Measurements from ENCODE around the gene TNNC1.

The TNNC1 gene

DNA sequence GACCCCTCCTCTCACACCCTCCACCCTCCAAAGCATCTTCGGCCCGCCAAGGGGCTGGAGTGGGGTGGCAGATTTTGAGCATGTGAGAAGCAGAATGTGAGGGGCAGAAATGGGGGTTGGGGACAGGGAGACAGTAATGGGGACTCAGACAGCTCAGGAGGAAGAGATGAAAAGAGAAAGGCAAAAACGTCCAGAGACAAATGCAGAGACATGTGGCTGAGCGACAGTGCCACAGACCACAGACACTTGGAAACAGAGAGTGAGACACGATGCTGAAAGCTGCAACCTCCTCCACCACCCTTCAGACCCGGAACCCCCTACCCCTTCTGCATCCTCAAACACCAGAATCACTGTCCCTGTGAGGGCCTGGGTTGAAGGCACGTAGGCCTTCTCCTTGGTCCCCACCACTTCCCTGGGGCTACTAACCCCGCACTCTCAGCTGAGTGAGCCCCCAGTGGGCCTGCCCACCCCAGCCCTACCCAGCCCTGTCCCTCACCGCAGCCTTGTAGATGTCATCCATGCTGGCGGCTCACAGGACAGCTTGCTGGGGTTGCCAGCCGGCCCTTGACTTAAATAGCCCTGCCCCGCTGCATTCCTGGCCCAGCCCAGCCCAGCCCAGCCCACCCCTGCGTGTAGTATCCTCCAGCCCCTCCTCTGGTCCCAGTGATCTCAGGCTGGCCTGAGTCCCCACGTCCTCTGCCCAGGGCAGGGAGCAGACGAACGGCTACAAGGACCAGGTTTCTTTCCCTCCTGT, at the start of gene TNNC1:
TSS of gene TNNC1 (minus strand) at position 546 of the 754 bp plus-strand sequence. CDS start at position 520, 26 bp downstream.
- no peak for DNase-seq

DNA sequence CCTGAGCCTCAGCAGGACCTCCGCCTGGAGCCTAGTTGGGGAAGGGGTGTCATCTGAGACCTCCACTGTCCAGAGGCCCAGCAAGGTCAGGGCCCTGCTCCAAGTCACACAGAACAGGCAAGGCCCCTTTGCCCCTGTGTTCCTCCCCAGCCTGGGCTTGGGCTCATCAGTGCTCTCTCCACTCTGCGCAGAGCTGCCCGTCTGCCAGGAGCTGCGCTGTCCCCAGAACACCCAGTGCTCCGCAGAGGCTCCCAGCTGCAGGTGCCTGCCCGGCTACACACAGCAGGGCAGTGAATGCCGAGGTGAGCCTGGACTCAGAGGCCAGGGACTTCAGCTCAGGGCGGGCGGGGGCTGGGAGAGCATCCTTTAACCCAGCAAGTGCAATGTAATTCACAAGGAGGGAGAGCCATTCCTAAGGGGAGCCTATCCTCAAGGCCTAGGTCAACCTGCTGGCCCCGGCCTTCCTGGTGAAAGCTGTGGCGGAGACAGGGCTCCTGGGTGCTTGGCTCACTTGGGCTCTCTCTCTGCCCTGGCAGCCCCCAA, 49.0 kb upstream of the TNNC1 start:
- no peak for DNase-seq

DNA sequence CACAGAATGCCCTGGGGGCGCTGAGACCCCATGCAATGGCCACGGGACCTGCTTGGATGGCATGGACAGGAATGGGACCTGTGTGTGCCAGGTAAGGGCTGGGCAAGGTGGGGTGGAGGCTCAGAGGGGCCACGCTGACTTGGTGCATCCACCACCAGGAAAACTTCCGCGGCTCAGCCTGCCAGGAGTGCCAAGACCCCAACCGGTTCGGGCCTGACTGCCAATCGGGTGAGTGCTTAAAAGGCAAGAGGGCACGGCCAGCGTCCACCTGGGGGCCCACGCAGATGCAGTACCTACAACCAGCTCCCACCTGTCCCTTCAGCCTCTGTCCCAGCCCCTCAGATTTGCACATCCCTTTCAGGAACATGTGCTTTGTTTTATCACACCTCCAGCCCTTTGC, 48.2 kb upstream of the TNNC1 start:
- no peak for DNase-seq

DNA sequence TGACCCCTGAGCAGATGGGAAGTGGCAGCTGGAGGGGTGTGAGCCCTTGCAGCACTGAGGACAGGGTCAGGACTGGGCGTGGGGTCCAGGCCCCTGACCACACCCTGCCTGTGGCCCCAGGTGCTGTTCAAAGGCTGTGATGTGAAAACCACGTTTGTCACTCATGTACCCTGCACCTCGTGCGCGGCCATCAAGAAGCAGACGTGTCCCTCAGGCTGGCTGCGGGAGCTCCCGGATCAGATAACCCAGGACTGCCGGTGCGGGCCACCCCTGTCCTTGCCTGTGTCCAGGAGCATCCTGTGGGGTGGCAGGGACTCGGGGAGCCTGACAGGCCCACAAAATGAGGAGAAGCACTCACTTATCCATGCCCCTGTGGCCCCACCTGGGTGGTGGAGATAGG, 47.2 kb upstream of the TNNC1 start:
- no peak for DNase-seq

DNA sequence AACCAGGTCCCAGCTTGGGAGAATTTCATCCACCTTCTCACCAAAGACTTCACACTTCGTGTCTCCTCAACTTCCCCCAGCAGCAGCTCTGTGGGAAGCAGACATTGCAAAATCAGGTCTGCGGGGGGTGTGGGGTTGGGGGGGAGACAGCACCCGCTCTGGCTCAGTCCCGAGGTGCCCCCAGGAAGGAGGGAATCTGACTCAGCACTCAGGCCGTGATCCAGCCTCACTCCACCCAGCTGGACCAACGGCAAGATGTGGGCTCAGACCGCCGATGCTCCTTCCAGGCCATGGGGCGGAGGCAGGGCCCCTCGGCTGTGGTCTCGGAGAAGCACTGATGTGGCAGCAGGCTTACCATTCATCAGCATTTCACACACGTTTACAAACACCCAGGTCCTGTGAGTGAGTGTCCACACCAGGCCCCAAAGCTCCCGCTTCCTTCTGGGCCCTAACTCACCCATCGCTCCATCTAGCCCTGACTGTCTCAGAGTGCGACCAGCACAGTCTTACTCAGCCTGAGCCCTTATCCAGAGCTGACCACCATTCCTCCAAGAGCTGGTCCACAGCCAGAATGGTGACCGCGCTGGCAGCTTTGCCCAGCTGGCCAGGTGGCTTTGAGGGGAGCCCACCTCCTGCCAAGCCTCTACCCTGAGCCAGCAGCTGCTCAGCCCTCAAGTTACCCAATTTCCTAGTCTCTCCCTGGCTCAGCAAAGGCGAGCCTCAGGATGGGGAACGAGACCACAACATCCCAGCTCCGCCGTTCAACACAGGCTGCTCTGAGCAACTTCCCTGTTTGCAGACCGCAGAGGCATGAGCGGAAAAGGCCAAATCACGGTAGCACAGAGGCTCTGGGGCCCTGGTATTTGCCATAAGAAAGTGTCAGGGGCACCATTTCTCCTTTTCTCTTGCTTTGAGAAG, 44.6 kb upstream of the TNNC1 start:
- no peak for DNase-seq

DNA sequence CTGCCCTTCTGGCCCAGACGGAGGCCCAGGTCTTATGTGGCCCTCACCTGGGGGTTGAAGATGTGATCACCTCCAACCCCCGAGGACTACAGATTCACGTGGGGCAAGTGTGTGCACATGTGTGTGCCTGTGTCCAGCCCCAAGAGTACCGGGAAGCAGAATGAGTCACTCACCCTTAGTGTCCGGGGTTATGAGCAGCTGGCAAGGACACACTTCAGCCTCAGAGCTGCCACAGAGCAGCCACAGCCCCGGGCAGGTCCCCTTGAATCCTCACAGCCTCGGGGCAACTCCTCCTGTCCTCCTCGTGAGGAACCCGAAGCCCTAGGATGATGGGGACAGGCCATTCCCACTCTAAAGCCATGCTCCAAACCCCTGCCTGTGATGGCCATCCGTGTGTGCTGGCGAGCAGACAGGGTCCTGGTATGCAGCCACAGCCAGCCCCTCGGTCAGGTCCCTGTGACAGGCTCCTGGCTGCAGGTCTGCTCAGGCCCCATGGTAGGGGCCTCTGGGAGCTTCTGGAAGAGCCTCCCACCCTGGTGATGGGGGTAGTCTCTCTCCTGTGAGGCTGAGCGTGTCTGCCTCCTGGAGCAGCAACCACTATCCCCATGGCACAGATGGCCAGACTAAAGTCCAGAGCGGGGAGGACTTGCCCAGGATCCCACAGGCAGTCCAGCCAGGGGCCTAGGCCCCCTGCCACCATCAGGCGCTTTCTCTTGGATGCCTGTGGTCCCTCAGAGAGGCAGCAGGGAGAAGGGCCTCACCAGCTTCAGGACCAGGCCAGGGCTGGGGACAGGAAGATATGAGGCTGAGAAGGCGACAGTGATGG, 42.1 kb upstream of the TNNC1 start:
- DNase-seq: no peak

DNA sequence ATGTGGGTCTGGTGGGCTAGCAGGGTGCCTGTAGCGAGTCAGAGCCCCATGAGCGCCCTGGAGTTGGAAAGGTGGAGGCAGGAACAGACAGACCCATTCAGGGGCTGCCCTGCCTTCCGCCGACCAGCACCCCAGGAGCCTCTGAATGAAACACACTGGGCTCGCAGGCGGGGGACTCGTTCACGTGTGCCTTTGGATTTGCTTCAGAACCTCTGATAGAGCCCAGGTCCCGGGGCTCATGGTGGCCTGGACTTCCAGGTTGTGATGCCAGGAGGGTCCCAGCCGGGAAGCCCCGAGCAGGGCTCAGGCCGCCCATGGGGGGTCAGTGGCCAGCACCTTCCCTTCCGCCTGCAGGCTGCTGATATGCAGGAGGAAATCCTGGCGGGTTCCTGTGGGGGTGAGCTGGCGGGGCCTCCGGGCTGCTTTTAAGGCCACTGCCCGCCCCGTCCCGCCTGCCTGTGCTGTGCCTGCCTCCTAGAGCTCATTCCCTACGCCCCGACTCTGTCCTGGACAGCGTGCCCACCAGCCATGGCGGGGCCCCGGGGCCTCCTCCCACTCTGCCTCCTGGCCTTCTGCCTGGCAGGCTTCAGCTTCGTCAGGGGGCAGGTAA, 41.1 kb upstream of the TNNC1 start, which contains the start of gene STAB1:
TSS of gene STAB1 (plus strand) at position 453 of the 610 bp plus-strand sequence. CDS start at position 529, 76 bp downstream.
- no peak for DNase-seq

DNA sequence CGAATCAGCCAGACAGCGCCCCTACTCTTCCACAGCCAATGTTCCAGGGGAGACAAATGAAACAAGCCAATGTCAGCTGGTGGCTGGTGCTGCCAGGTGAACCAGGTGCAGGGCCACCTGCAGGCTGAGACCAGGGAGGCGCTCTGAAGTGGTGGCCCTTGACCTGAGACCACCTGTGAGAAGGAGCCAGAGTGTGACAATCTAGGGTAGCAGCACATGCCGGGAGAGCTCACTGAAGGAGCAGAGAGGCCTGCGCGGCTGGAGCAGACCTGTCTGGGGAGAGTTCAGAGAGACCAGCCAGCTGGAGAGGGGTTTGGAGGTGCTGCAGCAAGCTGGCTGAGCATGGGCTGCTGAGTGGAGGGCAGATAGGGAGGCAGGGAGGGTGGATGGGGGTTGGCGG, 40.6 kb upstream of the TNNC1 start:
- DNase-seq: no peak

DNA sequence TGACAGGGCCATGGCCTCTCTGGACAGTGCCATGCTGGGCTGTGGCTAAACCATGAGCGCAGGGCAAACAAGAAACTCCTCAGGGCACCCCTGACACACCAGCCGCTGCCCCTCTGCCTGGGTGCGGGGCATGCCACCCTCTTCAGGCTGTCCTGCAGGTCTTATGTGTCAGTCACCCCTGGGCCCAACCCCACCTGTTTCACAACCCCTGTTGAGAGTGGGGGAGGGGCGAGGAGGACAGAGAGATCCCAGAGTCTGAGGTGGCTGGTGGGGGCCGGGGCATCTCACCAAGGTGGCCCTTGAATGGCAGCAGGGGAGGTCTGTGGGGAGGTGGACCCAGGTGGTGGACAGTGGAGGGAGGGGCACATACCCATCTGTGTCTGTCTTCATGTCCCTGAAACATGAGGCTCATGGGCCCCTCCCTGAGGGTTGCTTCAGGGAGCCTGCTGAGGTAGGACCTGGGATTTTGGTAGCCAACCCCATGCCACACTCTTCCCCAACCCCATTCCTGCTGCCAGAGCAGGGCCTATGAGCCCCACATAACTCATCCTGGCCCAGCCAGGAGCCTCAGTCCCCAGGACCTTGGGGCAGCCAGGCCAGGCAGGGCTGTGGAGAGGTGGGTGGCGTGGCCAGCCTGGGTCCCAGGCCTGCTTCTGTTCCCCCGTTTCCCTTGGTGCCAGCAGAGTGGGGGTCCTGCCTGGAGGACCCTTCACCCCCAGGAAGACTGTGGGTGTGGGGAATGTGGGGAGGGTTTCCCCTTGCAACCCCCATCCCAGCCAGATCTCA, 39.6 kb upstream of the TNNC1 start:
- no peak for DNase-seq

DNA sequence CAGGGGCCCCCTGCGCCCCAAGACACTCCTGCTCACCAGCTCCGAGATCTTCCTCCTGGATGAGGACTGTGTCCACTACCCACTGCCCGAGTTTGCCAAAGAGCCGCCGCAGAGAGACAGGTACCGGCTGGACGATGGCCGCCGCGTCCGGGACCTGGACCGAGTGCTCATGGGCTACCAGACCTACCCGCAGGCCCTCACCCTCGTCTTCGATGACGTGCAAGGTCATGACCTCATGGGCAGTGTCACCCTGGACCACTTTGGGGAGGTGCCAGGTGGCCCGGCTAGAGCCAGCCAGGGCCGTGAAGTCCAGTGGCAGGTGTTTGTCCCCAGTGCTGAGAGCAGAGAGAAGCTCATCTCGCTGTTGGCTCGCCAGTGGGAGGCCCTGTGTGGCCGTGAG, 38.2 kb upstream of the TNNC1 start:
- DNase-seq: no peak

DNA sequence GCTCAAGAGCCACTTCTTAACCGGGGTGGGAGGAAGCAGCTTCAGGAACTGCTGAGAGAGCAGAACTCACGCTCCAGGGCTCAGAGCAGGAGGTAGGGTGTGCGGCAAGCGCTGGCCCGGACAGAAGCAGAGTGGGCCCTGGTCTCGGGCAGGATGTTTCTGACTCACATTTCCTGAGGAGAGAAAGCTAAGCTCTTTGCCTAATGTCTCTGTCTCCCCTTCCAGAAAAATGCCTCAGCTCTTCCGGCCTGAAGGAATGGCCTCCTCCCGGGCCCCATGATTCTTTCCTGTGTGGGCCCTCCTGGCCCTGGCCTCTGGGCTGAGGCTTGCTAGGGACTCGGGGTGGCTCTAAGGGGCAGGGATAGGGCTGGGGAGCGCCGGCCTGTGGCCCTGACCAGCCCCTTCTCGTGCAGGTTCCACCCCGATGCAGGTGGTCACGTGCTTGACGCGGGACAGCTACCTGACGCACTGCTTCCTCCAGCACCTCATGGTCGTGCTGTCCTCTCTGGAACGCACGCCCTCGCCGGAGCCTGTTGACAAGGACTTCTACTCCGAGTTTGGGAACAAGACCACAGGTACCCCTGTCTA, 37.2 kb upstream of the TNNC1 start:
- no peak for DNase-seq

DNA sequence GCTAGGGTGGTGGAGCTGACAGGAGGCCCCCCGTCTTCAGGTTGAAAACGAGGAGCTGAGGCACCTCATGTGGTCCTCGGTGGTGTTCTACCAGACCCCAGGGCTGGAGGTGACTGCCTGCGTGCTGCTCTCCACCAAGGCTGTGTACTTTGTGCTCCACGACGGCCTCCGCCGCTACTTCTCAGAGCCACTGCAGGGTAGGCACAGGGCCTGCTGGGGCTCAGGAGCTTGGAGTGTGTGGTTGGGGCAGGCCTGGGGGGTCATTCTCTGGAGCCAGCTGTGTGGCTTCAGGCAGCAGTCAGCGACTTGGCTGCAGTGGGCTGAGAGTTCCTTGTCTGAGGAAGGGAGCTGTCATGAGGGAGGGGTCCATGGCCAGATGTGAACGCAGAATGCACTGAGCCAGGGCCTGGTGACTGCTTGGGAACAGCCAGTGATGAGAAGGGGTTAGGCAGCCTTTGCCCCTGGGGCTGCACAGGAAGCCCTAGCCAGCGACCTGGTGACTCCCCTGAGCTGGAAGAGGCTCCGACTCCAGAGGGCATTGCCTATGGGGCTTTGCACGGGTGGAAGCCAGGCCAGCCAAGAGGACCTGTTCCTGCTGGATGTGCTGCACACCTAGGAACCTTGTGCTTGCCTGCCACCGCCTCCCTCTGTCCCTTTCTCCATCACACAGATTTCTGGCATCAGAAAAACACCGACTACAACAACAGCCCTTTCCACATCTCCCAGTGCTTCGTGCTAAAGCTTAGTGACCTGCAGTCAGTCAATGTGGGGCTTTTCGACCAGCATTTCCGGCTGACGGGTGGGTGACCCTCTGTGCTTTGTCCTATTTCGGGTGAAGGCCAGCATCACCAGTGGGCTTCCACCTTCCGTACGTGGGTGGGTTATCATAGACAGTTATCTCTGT, 36.4 kb upstream of the TNNC1 start:
- DNase-seq: no peak

DNA sequence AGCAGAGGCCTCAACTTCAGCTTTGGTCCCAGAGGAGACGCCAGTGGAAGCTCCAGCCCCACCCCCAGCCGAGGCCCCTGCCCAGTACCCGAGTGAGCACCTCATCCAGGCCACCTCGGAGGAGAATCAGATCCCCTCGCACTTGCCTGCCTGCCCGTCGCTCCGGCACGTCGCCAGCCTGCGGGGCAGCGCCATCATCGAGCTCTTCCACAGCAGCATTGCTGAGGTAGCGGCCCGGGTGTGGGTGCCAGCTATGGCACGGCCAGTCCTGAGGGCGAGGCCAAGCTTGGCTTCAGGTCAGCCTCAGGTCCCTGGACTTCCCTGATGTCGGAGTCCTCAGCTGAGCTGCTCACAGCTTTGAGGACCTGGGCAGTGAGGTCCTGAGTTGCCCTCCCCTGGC, 35.6 kb upstream of the TNNC1 start:
- DNase-seq: no peak

DNA sequence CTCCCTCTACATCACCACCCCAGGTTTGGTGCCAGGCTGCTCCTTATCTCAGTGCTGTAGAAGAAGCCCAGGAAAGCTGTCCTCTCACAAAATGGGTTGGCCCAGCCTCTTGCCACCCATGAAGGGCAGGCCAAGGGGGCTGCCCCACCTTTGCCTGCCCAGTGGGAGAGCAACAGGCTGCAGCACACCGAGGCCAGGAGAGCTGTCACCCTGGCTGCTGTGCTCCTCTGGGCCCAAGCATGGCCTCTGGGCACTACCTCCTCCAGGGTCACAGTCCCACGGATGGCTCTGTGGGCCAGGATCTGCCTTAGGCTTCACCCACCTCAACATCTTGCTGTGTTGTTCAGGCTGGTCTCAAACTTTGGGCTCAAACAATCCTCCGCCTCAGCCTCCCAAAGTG, 34.9 kb upstream of the TNNC1 start:
- DNase-seq: no peak

DNA sequence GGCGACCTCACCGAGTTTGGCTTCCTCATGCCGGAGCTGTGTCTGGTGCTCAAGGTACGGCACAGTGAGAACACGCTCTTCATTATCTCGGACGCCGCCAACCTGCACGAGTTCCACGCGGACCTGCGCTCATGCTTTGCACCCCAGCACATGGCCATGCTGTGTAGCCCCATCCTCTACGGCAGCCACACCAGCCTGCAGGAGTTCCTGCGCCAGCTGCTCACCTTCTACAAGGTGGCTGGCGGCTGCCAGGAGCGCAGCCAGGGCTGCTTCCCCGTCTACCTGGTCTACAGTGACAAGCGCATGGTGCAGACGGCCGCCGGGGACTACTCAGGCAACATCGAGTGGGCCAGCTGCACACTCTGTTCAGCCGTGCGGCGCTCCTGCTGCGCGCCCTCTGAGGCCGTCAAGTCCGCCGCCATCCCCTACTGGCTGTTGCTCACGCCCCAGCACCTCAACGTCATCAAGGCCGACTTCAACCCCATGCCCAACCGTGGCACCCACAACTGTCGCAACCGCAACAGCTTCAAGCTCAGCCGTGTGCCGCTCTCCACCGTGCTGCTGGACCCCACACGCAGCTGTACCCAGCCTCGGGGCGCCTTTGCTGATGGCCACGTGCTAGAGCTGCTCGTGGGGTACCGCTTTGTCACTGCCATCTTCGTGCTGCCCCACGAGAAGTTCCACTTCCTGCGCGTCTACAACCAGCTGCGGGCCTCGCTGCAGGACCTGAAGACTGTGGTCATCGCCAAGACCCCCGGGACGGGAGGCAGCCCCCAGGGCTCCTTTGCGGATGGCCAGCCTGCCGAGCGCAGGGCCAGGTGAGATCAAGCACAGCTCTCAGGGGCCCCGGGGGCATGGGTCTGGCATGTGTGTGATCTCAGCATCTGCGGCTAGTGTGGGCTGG, 34.2 kb upstream of the TNNC1 start:
- no peak for DNase-seq

DNA sequence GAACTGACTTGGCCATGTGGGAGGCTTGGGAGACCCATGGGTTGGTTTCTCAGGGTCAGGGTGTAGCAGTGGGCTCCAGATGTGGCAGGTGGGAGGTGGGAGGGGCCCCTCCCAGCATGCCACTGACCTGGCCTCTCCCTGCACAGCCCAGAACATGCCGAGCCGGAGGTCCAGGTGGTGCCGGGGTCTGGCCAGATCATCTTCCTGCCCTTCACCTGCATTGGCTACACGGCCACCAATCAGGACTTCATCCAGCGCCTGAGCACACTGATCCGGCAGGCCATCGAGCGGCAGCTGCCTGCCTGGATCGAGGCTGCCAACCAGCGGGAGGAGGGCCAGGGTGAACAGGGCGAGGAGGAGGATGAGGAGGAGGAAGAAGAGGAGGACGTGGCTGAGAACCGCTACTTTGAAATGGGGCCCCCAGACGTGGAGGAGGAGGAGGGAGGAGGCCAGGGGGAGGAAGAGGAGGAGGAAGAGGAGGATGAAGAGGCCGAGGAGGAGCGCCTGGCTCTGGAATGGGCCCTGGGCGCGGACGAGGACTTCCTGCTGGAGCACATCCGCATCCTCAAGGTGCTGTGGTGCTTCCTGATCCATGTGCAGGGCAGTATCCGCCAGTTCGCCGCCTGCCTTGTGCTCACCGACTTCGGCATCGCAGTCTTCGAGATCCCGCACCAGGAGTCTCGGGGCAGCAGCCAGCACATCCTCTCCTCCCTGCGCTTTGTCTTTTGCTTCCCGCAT, 33.4 kb upstream of the TNNC1 start:
- DNase-seq: no peak

DNA sequence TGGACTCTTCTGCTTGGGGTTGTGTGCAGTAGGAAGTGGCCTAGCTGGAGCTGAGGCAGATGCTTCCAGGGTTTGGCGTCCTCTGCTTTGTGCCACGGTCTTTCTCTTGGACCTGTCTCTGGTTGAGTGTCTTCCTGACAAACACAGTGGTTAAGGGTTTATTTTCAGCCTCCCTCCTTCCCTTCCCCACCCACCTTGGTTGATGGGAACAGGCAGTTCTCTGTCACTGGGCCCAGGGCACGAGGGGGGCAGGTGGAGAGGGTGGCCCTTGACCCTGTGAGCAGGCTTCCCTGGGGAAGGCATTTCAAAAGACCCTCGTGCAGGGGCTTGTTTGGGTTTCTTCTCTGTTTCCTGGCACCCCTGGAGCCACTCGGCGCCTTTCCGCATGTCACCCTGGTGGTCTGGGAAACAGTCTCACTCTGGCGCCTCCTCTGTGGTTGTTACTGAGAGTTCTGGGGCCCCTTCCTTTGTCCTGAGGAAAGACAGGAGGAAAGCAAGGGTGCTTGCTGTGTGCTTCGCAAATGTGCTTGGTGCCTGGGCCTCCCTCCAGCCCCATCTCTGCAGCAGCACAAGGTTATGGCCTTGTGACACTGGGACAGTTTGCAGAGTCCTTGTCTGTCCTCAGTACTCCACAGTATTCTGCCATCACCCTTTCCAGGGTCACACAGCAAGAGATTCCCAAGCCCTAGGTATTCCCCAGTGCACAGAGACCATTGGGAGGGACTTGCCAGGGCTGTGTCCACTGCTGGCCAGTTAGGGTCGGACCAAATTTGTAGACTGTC, 31.0 kb upstream of the TNNC1 start:
- no peak for DNase-seq
